ENCODE results near the gene TCFL5.
A peak's percentile ranks its signal among the peaks of the same experiment; 100 is the strongest.

DNA sequence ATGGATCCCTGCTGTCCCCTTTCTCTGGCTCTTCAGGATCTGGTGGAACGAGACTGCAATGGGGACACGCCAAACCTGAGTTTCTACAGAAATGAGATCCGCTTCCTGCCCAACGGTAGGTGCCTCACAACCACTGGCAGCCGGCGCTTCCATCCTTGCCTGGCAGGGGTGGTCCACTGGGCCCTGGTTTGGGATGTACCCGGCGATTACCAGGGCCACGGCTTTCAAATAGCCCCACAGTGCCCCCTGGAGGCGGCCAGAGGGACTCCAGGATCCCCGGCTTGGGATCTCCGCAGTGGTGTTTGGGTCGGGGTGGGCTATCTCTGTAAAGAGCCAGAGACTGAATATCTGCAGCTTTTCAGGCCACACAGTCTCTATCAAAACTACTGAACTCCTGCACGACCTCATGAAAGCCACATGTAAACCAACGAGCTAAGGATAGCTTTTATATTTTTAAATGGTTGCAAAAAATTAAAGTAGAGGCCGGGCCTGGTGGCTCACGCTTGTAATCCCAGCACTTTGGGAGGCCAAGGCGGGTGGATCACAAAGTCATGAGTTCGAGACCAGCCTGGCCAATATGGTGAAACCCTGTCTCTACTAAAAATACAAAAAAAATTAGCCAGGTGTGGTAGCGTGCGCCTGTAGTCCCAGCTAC lies 53.3 kb downstream of the TCFL5 start:
- TF ChIP-seq, protein P1, sequence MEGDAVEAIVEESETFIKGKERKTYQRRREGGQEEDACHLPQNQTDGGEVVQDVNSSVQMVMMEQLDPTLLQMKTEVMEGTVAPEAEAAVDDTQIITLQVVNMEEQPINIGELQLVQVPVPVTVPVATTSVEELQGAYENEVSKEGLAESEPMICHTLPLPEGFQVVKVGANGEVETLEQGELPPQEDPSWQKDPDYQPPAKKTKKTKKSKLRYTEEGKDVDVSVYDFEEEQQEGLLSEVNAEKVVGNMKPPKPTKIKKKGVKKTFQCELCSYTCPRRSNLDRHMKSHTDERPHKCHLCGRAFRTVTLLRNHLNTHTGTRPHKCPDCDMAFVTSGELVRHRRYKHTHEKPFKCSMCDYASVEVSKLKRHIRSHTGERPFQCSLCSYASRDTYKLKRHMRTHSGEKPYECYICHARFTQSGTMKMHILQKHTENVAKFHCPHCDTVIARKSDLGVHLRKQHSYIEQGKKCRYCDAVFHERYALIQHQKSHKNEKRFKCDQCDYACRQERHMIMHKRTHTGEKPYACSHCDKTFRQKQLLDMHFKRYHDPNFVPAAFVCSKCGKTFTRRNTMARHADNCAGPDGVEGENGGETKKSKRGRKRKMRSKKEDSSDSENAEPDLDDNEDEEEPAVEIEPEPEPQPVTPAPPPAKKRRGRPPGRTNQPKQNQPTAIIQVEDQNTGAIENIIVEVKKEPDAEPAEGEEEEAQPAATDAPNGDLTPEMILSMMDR (IDR thresholded peaks at IDR 0.05) = peak in 1 of 3 donors; percentile 46
- TF ChIP-seq POLR2A (IDR thresholded peaks at IDR 0.05) = no peak

Data from lower leg skin (tissue), 3 donors.